HG03442 (cell line): ENCODE data around the gene SRSF11.
"Not testable (repeated sequence)": the region's sequence is repeated elsewhere in the genome, so short reads cannot be mapped to it uniquely, and the experiment has no call there.

ENCODE experiments used
- ATAC-seq: cut with Tn5 transposase; IDR thresholded peaks from one replicate; pipeline ENCODE4 v1.9.1; 2021; ENCODE audit warnings: mild to moderate bottlenecking, moderate library complexity; ENCODE audit not compliant: unreplicated experiment

The SRSF11 gene, protein sequence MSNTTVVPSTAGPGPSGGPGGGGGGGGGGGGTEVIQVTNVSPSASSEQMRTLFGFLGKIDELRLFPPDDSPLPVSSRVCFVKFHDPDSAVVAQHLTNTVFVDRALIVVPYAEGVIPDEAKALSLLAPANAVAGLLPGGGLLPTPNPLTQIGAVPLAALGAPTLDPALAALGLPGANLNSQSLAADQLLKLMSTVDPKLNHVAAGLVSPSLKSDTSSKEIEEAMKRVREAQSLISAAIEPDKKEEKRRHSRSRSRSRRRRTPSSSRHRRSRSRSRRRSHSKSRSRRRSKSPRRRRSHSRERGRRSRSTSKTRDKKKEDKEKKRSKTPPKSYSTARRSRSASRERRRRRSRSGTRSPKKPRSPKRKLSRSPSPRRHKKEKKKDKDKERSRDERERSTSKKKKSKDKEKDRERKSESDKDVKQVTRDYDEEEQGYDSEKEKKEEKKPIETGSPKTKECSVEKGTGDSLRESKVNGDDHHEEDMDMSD

GRCh38 chr1:70221238-70222121 lies at the start of gene SRSF11:
SRSF11 (plus strand) TSS chr1:70221380; CDS start chr1:70221637, 257 bp downstream.
- peak; percentile 95 for ATAC-seq

DNA sequence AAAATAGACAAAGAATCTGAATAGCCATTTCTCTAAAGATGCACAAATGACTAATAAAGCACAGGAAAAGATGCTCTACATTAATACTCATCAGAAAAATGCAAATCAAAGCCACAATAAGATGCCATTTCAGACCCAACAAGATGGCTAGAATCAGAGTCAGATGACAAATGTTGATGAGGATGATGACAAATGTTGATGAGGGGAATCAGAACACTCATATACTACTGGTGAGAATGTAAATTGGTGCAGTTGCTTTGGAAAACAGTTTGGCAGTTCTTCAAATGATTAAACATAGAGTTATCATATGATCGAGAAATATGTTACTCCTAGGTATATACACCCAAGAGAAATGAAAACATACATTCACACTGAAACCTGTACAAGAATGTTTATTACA lies 49.7 kb upstream of the SRSF11 start:
- ATAC-seq: no peak

GRCh38 chr1:70185181-70185580 lies 36.0 kb upstream of the SRSF11 start:
- ATAC-seq: not testable (repeated sequence)

DNA sequence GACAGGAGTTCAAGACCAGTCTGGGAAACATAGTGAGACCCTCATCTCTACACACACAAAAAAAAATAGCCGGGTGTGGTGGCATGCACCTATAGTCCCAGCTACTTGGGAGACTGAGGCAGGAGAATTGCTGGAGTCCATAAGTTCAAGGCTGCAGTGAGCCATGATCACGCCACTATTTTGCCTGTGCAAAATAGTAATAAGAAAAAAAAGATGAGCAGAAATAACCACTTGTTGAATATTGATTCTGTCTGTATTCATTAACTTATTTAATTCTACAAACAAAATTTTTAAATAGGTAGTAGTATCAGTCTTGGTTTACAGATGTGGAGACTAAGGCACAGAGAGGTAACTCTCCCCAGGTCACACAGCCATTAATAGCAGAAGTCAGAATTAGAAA lies 32.7 kb upstream of the SRSF11 start:
- ATAC-seq: no peak

DNA sequence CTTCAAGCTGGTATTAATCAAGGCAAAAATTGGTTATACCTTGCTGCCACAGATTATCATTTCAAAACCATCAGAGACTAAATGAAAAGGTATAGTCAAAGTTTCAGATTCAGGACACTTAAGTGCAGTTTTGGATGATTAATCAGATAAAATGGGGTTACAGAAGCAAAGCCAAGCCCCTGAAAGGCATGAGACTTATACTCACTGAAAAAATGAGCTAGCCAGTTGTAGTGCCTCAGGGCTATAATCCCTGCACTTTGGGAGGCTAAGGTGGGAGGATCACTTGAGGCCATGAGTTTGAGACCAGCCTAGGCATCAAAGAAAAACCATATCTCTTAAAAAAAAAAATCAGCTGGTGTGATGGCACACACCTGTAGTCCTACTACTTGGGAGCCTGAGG lies 31.0 kb upstream of the SRSF11 start:
- ATAC-seq: no peak

DNA sequence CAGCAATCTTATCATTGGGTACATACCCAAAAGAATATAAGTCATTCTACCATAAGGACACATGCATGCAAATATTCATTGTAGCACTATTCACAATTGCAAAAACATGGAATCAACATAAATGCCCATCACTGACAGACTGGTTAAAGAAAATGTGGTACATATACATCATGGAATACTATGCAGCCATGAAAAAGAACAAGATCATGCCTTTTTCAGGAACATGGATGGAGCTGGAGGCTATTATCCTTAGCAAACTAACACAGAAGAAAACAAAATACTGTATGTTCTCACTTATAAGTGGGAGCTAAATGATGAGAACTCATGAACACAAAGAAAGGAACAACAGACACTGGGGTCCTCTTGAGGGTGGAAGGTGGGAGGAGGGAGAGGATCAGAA lies 28.7 kb upstream of the SRSF11 start:
- ATAC-seq: not testable (repeated sequence)

DNA sequence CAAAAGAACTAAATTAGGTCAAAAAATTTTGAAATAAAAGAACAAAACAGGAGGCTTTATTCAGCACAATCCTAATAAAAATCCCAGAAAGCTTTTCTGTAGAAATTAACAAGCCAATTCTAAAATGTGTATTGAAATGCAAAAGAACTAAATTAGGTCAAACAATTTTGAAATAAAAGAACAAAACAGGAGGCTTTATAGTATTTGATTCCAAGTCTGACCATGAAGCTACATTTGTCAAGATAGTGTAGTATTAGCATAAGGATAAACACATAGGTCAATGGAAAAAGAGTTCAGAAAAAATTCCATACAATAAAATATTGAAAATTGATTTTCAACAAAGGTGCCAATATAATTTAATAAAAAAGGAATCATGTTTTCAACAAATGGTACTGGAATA lies 26.6 kb upstream of the SRSF11 start:
- no peak for ATAC-seq

DNA sequence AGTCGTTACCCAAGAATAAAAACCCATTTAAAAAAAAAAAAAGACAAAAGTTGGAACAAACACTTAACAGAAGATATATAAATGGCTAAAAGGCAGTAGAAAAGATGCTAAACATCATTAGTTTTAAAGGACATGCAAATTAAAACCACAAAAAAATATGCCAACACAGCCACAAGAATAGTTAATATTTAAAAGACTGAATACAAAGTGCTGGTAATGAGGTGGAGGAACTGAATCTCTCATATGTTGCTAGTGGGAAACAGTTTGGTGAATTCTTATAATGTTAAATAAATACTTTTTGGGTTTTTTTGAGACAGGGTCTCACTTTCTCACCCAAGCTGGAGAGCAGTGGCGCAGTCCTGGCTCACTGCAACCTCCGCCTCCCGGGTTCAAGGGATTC lies 25.8 kb upstream of the SRSF11 start:
- ATAC-seq: peak; percentile 46

DNA sequence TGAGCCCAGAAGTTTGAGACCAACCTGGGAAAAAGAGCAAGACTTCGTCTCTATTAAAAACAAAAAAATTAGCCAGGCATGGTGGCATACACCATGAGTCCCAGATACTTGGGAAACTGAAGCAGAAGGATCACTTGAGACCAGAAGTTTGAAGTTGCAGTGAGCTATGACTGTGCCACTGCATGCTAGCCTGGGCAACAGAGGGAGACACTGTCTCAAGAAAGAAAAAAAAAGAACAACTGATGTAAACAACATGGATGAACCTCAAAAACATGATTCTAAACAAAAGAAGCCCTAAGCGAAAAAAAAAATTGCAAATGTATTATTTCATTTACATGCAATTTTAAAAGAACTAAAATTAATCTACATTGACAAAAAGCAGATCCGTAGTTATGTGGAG lies 24.8 kb upstream of the SRSF11 start:
- ATAC-seq: no peak

- ATAC-seq: no peak
These were observed 21.1 kb upstream of the SRSF11 start for GRCh38 chr1:70200065-70200464.

DNA sequence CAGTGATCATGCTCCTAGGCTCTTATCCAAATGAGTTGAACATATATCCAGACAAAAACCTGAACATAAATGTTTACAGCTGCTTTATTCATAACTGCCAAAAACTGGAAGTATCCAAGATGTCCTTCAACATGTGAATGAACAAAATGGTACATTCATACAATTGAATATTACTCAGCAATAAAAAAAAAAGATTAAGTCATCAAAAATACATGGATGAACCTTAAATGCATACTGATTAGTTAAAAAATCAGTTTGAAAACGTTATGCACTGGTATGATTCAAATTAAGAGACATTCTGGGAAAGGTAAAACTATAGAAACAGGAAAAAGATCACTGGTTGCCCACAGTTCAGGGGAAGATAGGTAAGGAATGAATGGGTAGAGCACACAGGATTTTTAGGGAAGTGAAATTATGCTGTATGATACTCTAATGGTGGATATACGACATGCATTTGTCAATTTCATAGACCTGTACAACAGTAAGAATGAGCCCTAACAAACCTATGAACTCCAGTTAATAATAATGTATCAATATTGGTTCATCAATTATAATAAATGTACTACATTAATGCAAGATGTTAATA lies 18.9 kb upstream of the SRSF11 start:
- ATAC-seq: no peak

DNA sequence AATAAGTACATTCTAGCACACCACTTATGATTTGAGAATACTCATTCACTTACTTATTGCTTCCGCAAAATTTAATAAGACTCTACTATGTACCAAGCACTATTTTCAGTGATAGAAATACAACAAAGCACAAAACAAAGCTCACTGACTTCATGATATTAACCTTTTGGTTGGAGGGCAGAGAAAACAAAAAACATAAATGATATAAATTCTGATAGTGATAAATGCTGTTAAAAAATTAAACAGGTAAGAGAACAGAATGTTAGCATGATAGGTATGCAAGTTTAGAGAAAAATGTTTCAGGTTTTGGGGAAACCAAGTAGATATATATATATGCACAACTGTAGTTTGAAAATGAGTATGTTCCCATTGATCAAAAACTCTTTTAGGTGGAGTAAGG lies 17.0 kb upstream of the SRSF11 start:
- ATAC-seq: no peak

DNA sequence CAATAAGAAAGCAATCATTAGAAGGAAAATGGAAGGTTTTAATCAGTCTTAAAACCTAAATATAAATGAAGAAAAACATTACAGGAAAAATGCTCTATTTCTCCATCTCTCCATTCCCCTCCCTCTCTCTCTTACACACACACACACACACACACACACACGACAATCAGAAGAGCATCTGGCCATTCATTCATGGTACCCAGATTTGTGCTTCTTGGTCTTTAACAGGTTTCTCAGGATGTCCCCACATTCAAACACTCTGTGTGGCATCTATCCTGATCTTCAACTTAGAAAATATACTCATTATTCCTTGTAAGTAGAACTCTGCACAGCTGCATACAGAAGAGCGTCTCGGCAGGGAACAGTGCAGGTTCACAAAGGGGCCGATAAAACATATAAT lies 16.6 kb upstream of the SRSF11 start:
- ATAC-seq: no peak

DNA sequence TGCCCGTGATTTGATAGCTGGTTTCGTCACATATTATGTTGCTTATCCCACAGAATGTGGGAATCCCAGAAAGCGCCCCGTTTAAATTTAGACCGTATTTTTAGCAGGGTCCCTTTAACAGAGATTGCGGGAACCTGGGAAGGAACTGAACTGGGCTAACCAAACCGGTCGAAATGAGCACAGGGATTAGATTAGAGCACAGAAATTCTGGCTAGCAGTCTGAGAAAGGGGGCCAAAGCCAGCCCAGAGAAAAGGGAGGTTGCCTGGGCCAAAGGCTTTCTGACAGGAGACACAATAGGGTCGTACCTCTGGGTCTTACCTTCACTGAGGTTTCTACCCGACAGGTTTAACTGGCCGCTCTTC lies 16.1 kb upstream of the SRSF11 start:
- peak; percentile 34 for ATAC-seq

DNA sequence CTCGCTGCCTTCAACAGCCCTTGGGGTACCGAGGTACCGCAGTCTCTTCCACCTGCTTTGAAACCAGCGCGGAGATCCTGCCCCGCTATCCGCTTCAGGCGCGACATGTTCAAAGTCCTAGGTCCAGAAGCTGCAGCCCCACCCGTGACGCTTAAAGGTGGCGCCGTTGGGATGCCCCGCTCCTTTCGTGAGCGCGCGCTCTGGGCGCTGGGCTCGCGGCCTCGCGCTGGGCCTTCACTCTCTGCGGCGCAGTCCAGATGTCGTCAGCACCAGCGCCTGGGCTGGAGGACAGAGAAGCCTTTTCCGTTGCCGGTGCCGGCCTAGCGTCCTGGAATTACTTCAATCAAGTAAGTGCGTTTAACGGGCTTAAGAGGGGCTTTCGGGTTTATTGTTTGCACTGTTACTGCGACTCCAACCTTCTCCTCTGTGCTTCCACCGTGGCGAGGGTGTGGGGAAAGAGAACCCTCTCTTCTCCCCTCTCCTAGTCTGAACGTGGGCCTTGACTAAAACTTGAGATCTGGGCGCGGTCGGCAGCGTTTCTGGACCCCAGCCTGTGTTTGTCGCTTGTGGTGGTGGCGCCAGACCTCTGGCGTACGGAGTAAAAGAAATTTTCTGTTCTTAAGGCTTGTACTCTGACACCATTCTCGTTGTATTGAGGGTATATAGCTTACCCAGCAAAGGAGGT lies 15.6 kb upstream of the SRSF11 start, which contains the start of gene LRRC40:
Gene LRRC40 (minus strand): TSS at position 146 of the 685 bp plus-strand sequence. CDS start 39 bp downstream, at position 107.
- peak; percentile 87 for ATAC-seq

GRCh38 chr1:70206833-70207232 lies 14.3 kb upstream of the SRSF11 start:
- ATAC-seq: not testable (repeated sequence)

- no peak for ATAC-seq
These were observed 13.7 kb upstream of the SRSF11 start for GRCh38 chr1:70207492-70207891.

GRCh38 chr1:70208292-70208691 lies 12.9 kb upstream of the SRSF11 start:
- ATAC-seq: no peak

DNA sequence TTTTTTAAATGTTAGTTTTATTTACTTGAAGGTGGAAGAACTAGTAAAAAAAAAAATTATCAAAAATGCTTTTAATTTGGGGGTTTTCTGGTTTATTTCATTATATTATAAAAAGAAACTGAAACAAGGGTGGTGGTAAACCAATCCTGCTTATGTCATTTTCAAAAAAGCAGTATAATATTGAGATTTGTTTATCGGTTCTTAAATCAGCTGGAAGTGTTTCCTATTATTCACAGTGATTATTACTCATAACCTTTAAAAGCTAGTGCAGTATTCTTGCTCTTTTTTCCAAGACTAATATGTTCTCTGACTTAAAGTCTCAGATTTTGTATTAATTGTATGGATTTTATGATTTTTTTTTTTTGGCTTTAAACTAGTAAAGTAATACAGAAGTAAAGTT lies 10.4 kb upstream of the SRSF11 start:
- ATAC-seq: no peak

- no peak for ATAC-seq
These were observed 9.6 kb upstream of the SRSF11 start for GRCh38 chr1:70211541-70211940.

DNA sequence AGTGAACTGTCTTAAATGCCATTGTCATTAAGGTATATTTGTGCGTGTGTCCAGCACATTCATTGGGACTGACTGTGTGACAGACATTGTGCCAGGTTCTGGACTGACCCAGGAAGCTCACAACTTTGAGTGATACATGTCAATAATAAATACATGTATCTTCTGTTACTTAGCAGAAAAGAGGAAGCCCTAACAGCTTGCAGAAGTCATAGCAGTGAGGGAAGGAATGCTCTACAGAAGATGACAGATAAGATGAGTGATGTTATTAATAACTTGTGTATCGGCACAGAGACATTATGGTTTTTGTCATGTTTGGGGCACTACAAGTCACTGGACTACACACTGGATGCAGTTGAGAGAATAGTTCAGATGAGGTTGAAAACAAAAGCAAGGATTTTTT lies 1.2 kb upstream of the SRSF11 start:
- no peak for ATAC-seq
